Activated naive CD8-positive, alpha-beta T cell treated with anti-CD3 and anti-CD28 coated beads for 36 hours (primary cell): ENCODE data around the gene ACTL10. TPM values are rescaled to one million over a fixed set of nuclear protein-coding genes. Genes with fewer than 3 reads are reported as not detected.

Experiments used
- DNase-seq: peaks from one replicate; pipeline ENCODE4 v3.0.0; 2021
- H3K27ac Mint-ChIP-seq: one replicate; pipeline ENCODE4 v1.8.0; 2022; ENCODE audit warnings: mild to moderate bottlenecking, moderate library complexity, mixed read lengths
- H3K27me3 Mint-ChIP-seq: one replicate; pipeline ENCODE4 v1.8.0; 2022; ENCODE audit warnings: mild to moderate bottlenecking, mixed read lengths
- H3K36me3 Mint-ChIP-seq: one replicate; pipeline ENCODE4 v1.8.0; 2021; ENCODE audit warnings: mild to moderate bottlenecking, mixed read lengths
- H3K4me1 Mint-ChIP-seq: one replicate; pipeline ENCODE4 v1.8.0; 2021; ENCODE audit warnings: mixed read lengths
- H3K4me3 Mint-ChIP-seq: one replicate; pipeline ENCODE4 v1.8.0; 2022; ENCODE audit warnings: mild to moderate bottlenecking, moderate library complexity, mixed read lengths
- H3K9me3 Mint-ChIP-seq: one replicate; pipeline ENCODE4 v1.8.0; 2022; ENCODE audit warnings: mixed read lengths
- total RNA-seq, 2 experiments: library from RNA; stranded (reverse); gene quantifications; one replicate each; pipeline ENCODE4 v1.2.3, GENCODE V29; 2021

Gene ACTL10
- total RNA-seq, 2 experiments from 2014 or later: 4.1 TPM

DNA sequence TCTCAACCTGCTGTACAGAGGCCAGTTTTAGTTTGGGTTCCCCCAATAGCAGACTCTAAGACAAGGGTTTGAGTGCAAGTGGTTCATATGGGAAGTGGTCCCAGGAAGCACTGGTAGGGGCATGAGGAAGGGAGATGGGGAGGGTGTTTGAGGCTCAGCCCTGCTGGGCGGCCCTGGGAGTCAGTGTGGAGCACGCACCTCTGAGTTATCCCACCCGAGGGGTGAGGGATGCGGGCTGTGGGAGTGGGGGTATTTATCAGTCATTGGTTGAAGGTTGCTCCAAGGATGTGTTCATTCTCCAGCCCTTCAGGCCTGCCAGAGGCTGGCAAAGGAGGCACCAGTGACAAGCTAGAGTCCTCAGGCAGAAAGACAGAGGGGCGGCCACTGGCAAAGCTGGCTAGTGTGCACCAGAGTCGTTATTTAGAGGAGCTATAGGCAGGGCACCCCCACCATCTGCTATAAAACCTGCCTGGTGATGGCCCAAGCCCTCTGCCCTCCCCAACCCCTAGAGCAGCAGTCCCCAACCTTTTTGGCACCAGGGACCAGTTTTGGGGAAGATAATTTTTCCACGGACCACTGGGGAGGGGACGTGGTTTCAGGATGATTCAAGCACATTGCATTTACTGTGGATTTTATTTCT lies 36.9 kb downstream of the ACTL10 start:
- H3K4me1 Mint-ChIP-seq: no peaks in the 10 kb centered on the region
- no peaks in the 10 kb centered on the region for H3K9me3 Mint-ChIP-seq
- DNase-seq: no peak
- peaks cover 2% of the 10 kb centered on the region for H3K36me3 Mint-ChIP-seq
- no peak overlapping the region for H3K4me3 Mint-ChIP-seq
- no peaks in the 10 kb centered on the region for H3K27me3 Mint-ChIP-seq
- H3K27ac Mint-ChIP-seq: no peak overlapping the region

DNA sequence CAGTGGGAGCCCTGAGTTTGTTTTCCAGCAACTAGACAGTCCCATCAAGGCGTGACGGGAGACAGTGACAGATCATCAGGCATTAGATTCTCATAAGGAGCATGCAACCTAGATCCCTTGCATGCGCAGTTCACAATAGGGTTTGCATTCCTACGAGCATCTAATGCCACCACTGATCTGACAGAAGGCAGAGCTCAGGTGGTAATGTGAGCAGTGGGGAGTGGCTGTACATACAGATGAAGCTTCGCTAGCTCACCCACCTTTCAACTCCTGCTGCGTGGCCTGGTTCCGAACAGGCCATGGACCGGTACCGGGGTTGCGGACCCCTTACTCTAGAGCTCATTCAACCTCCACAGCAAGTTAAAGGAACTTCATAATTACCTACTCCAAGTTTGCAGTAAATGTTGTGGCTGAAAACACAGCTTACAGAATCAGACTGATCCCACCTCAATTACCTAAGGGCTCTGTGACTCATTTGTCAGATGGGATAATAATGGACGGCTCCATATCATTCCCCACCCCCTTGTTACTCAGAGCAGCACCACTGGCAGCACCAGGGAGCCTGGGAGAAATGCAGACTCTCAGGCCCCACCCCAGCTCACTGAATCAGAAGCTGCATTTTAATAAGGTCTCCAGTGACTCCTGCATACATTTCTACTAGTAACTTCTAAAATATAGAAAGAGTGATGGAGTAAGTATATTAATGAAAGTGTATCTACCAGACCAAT lies 37.6 kb downstream of the ACTL10 start:
- H3K4me1 Mint-ChIP-seq: peaks cover 3% of the 10 kb centered on the region
- no peak for DNase-seq
- H3K9me3 Mint-ChIP-seq: no peaks in the 10 kb centered on the region
- H3K36me3 Mint-ChIP-seq: peaks cover 2% of the 10 kb centered on the region
- H3K27me3 Mint-ChIP-seq: no peaks in the 10 kb centered on the region
- H3K4me3 Mint-ChIP-seq: no peak overlapping the region
- no peak overlapping the region for H3K27ac Mint-ChIP-seq

DNA sequence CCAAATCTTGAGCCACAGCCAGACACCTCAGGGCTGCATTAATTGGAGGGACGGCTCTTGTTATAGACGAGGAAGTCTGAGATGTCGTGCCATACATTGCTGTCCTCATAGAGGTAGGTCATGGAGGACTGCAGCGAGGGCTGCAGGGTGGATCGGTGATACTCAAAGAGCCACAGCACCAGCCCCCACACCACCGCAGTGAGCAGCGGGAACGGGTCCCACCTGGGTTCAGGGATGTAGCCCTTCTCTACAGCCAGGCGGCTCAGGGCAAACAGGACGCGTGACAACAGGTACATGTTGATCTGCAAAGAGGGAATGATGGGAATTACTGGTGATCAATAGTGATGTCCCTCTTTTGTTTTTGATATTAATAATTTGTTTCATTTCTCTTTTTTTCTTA lies 40.9 kb downstream of the ACTL10 start:
- no peak for DNase-seq
- Mint-ChIP-seq H3K9me3 (no peaks in the 10 kb centered on the region), H3K36me3 (peaks cover 7% of the 10 kb centered on the region), H3K4me3 (no peak overlapping the region), H3K27me3 (no peaks in the 10 kb centered on the region), H3K27ac (no peak overlapping the region), H3K4me1 (peaks cover 9% of the 10 kb centered on the region)

DNA sequence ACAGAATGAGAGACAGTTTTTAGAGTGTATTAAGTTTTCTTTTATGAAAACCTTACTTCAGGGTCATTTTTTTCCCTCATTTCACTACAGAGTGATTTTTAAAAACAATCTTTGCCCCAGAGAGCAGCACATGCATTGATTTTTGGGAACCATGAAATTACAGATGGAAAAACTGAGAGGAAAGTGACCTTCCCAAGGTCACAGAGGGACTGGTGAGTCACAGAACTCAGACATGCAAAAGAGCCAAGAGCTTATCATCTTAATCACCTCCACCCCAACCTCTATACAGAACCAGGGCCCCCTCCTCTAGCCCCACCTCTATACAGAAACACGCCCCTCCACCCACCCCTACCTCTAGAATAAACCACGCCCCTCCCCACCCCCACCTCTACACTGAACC lies 42.7 kb downstream of the ACTL10 start:
- H3K4me3 Mint-ChIP-seq: no peak overlapping the region
- no peak for DNase-seq
- H3K4me1 Mint-ChIP-seq: peaks cover 9% of the 10 kb centered on the region
- H3K36me3 Mint-ChIP-seq: peaks cover 7% of the 10 kb centered on the region
- no peaks in the 10 kb centered on the region for H3K9me3 Mint-ChIP-seq
- H3K27me3 Mint-ChIP-seq: no peaks in the 10 kb centered on the region
- no peak overlapping the region for H3K27ac Mint-ChIP-seq

DNA sequence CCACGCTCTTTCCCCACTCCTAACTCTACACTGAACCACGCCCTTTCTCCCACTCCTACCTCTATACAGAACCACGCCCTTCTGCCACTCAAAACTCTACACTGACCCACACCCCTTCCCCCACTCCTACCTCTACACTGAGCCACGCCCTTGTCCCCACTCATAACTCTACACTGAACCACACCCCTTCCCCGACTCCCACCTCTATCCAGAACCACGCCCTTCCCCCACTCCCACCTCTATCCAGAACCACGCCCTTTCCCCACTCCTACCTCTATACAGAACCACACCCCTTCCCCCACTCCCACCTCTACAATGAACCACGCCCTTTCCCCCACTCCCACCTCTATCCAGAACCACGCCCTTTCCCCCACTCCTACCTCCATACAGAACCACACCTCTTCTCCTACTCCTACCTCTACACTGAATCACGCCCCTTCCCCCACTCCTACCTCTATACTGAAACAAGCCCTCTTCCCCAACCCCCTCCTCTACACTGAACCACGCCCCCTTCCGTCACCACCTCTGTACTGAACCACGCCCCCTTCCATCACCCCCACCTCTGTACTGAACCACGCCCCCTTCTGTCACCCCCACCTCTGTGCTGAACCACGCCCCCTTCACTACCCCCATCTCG lies 43.3 kb downstream of the ACTL10 start:
- H3K27me3 Mint-ChIP-seq: no peaks in the 10 kb centered on the region

DNA sequence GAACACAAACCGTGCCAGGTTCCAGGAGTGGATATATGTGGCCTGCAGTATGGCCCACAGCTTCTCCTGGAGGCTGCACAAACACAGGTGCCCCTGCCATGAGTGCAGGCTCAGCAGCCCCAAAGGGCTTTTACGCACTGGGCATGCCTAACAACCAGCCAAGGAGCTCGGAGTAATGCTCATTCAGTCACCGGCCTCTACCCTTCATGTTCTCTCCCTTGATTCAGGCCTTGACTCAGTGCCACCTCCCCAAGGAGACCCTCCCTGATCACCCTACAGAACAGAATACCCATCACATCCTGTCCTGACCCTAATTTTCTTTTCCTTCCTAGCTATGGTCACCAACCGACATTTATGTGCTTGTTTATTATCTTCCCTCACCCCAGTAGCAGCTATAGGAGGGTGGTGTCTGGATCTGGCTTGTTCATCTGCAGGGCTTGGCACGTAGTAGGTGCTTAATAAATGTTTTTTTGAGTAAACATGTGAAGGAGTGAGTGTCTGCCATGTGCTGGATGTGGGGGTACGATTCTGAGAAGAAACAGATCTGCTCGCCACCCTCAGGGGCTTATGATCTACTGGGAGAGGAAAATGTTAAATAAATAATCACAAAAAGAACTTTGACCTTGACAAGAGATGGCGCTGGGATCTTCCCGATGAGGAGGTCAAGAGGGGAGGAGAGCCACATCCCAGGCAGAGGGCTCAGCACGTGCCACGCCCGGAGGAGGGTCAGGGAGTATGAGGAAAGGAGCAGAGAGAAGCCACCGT lies 44.1 kb downstream of the ACTL10 start:
- Mint-ChIP-seq H3K27ac (no peak overlapping the region), H3K27me3 (no peaks in the 10 kb centered on the region), H3K36me3 (peaks cover 7% of the 10 kb centered on the region), H3K9me3 (no peaks in the 10 kb centered on the region), H3K4me1 (peaks cover 9% of the 10 kb centered on the region), H3K4me3 (no peak overlapping the region)
- DNase-seq: no peak

More for the DNA sequence above, 43.3 kb downstream of the ACTL10 start:
- Mint-ChIP-seq H3K27ac (no peak overlapping the region), H3K4me1 (peaks cover 9% of the 10 kb centered on the region), H3K4me3 (no peak overlapping the region), H3K36me3 (peaks cover 7% of the 10 kb centered on the region), H3K9me3 (no peaks in the 10 kb centered on the region)
- DNase-seq: no peak

DNA sequence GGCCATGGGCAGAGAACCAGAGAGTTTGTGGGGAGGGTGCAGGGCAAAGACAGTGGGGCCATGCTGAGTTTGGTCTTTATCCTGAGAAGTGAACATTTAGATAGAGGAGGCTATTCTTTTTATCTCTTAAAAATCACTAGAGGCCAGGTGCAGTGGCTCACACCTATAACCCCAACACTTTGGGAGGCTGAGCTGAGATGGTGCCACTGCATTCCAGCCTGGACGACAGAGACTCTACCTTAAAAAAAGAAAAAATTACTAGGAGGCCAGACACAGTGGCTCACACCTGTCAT lies 44.6 kb downstream of the ACTL10 start:
- H3K27me3 Mint-ChIP-seq: no peaks in the 10 kb centered on the region
- no peak for DNase-seq
- H3K36me3 Mint-ChIP-seq: peaks cover 7% of the 10 kb centered on the region
- no peak overlapping the region for H3K4me3 Mint-ChIP-seq
- no peak overlapping the region for H3K27ac Mint-ChIP-seq
- peaks cover 9% of the 10 kb centered on the region for H3K4me1 Mint-ChIP-seq
- no peaks in the 10 kb centered on the region for H3K9me3 Mint-ChIP-seq

DNA sequence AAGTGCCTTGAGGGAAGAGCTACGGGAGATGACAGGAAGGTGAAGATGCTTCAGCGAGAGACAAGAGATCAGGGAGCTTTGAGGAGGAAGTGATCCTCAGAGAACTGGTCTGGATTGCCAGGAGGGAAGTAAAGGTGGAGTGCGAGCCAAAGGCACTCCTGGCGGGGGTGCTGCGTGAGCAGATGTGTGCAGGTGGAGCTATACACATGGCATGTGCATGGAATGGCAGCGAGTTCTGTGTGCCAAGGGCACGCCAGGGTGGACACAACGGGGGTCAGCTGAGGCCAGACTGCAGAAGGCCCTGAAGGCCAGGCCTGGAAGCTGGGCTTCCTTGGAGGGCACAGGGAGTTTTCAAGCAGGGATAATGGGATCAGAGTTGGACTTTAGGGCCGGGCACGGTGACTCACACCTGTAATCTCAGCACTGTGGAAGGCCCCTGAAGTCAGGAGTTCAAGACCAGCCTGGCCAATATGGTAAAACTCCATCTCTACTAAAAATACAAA lies 47.2 kb downstream of the ACTL10 start:
- DNase-seq: no peak
- Mint-ChIP-seq H3K4me1 (peaks cover 9% of the 10 kb centered on the region), H3K4me3 (no peak overlapping the region), H3K36me3 (peaks cover 7% of the 10 kb centered on the region), H3K27ac (no peak overlapping the region), H3K27me3 (no peaks in the 10 kb centered on the region), H3K9me3 (no peaks in the 10 kb centered on the region)

DNA sequence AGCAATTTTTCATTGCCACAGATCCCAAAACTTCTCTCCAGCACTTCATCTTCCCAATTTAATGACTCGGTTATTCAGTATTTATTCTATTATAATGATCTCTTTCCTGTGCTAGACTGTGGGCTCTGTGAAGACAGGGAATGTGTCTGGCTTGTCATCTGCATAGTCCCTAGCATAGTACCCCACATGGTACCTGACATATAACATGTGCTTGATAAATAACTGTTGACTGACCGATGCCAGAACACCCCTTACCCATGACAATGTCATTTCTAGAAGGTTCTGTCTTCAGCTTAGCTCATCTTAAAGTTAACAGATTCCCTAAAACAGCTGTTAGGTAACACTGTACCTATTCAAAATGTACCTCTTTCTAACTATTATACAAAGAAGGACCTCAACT lies 49.8 kb downstream of the ACTL10 start:
- no peaks in the 10 kb centered on the region for H3K27me3 Mint-ChIP-seq
- peaks cover 7% of the 10 kb centered on the region for H3K4me1 Mint-ChIP-seq
- no peak overlapping the region for H3K4me3 Mint-ChIP-seq
- DNase-seq: no peak
- no peak overlapping the region for H3K27ac Mint-ChIP-seq
- H3K36me3 Mint-ChIP-seq: peaks cover under 1% of the 10 kb centered on the region
- no peaks in the 10 kb centered on the region for H3K9me3 Mint-ChIP-seq

Other genes starting within 250 kb of the ACTL10 start
- 1 to 10 TPM; 4.0 to 4.7 TPM for gene SNTA1, start 223.2 kb upstream of the ACTL10 start, total RNA-seq
- 1 to 10 TPM; 6.4 to 6.7 TPM for gene CBFA2T2, start 176.8 kb upstream of the ACTL10 start, total RNA-seq
- gene C20orf144, start 4.6 kb upstream of the ACTL10 start, total RNA-seq: under 1 TPM; 0.10 to 0.21 TPM
- 10 to 100 TPM; 10.7 to 12.0 TPM for gene NECAB3, start 7.5 kb downstream of the ACTL10 start, total RNA-seq
- 10 to 100 TPM; 76.1 to 79.6 TPM for gene E2F1, start 19.4 kb downstream of the ACTL10 start, total RNA-seq
- gene PXMP4, start 53.4 kb downstream of the ACTL10 start, total RNA-seq: 1 to 10 TPM; 6.9 to 7.3 TPM
- gene ZNF341, start 65.1 kb downstream of the ACTL10 start, total RNA-seq: 1 to 10 TPM; 3.7 TPM
- gene CHMP4B, start 144.4 kb downstream of the ACTL10 start, total RNA-seq: 10 to 100 TPM; 90.6 to 95.5 TPM